ENCODE data around the gene MYRF.

MYRF gene

DNA sequence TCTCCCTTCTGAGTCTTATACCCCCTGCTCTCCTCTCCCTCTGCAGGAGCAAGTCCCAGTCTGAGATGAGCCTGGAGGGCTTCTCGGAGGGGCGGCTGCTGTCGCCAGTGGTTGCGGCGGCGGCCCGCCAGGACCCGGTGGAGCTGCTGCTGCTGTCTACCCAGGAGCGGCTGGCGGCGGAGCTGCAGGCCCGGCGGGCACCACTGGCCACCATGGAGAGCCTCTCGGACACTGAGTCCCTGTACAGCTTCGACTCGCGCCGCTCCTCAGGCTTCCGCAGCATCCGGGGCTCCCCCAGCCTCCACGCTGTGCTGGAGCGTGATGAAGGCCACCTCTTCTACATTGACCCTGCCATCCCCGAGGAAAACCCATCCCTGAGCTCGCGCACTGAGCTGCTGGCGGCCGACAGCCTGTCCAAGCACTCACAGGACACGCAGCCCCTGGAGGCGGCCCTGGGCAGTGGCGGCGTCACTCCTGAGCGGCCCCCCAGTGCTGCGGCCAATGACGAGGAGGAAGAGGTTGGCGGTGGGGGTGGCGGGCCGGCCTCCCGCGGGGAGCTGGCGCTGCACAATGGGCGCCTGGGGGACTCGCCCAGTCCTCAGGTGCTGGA, 8.8 kb upstream of the MYRF start:
- H3K36me3 ChIP-seq (ENCODE audit: control insufficient read depth in 1 of 2, insufficient read depth in 2 of 2, low read length in 2 of 2) = peaks cover 3 to 34% of the 10 kb centered on the region in 2 donors
- no peak overlapping the region for H3K27ac ChIP-seq (ENCODE audit: low read length)
- no peaks in the 10 kb centered on the region for H3K27me3 ChIP-seq (ENCODE audit: low read depth, low read length)
- H3K9me3 ChIP-seq (ENCODE audit: control insufficient read depth in 1 of 2, low read length in 2 of 2) = no peaks in the 10 kb centered on the region
- H3K4me3 ChIP-seq (ENCODE audit: low read depth in 1 of 2, low read length in 2 of 2) = no peak overlapping the region
- H3K4me1 ChIP-seq (ENCODE audit: control insufficient read depth in 1 of 2, insufficient read depth in 2 of 2, low read length in 2 of 2) = no peaks in the 10 kb centered on the region

GRCh38 chr11:61744181-61744580, 8.3 kb upstream of the MYRF start:
- Histone ChIP-seq H3K27ac (ENCODE audit: low read length) (no peak overlapping the region), H3K27me3 (ENCODE audit: low read depth, low read length) (no peaks in the 10 kb centered on the region), H3K4me3 (ENCODE audit: low read depth in 1 of 2, low read length in 2 of 2) (no peak overlapping the region), H3K9me3 (ENCODE audit: control insufficient read depth in 1 of 2, low read length in 2 of 2) (no peaks in the 10 kb centered on the region), H3K36me3 (ENCODE audit: control insufficient read depth in 1 of 2, insufficient read depth in 2 of 2, low read length in 2 of 2) (peaks cover 3 to 29% of the 10 kb centered on the region in 2 donors), H3K4me1 (ENCODE audit: control insufficient read depth in 1 of 2, insufficient read depth in 2 of 2, low read length in 2 of 2) (no peaks in the 10 kb centered on the region)

GRCh38 chr11:61744609-61745156, 7.8 kb upstream of the MYRF start:
- Histone ChIP-seq H3K4me1 (ENCODE audit: control insufficient read depth in 1 of 2, insufficient read depth in 2 of 2, low read length in 2 of 2) (no peaks in the 10 kb centered on the region), H3K4me3 (ENCODE audit: low read depth in 1 of 2, low read length in 2 of 2) (no peak overlapping the region), H3K36me3 (ENCODE audit: control insufficient read depth in 1 of 2, insufficient read depth in 2 of 2, low read length in 2 of 2) (peaks cover 3 to 24% of the 10 kb centered on the region in 2 donors), H3K27me3 (ENCODE audit: low read depth, low read length) (no peaks in the 10 kb centered on the region), H3K9me3 (ENCODE audit: control insufficient read depth in 1 of 2, low read length in 2 of 2) (no peaks in the 10 kb centered on the region), H3K27ac (ENCODE audit: low read length) (no peak overlapping the region)

- Histone ChIP-seq H3K4me3 (ENCODE audit: low read depth in 1 of 2, low read length in 2 of 2) (no peak overlapping the region), H3K9me3 (ENCODE audit: control insufficient read depth in 1 of 2, low read length in 2 of 2) (no peaks in the 10 kb centered on the region), H3K36me3 (ENCODE audit: control insufficient read depth in 1 of 2, insufficient read depth in 2 of 2, low read length in 2 of 2) (peaks cover 0 to 14% of the 10 kb centered on the region in 2 donors), H3K27ac (ENCODE audit: low read length) (no peak overlapping the region), H3K27me3 (ENCODE audit: low read depth, low read length) (no peaks in the 10 kb centered on the region), H3K4me1 (ENCODE audit: control insufficient read depth in 1 of 2, insufficient read depth in 2 of 2, low read length in 2 of 2) (no peaks in the 10 kb centered on the region)
Observed at GRCh38 chr11:61745781-61746441, 6.5 kb upstream of the MYRF start.

- no peaks in the 10 kb centered on the region for H3K9me3 ChIP-seq (ENCODE audit: control insufficient read depth in 1 of 2, low read length in 2 of 2)
Observed at GRCh38 chr11:61746442-61747191, 5.8 kb upstream of the MYRF start.

DNA sequence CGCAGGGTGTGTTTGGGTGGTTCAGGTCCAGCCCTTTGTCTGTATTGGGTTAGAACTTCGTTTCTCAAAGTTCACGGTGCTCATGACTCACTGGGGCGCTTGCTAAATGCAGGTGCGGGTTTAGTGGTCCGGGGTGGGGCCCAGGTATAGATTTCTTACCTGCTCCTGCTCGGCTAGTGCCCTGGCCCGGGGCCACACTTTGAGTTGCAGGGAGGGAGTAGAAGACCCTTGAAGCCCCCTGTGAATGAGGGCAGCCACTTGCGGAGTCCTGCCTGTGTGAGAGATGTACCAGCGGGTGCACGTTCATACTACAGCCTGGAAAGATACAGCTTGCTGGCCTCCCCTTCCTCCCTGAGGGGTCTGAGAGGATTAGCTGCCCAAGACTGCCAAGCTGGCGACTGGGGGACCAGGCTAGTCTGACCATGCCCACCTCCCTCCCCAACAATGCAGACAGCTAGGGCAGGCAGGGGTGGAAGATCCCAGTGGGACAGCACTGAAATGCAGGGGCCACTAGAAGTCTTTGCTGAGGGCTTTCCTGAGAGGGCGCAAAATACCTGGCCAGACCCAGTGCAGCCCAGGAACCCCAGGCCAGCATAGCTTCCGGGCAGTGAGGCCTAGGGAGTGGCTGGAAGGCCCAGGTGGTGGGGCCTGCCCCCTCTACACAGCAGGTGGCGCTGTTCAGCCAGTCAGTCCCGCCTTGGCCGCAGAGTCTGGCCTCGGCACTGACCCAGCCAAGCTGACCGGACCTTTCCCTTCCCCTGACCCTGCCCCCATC, 5.1 kb upstream of the MYRF start:
- peaks cover 0 to 3% of the 10 kb centered on the region in 2 donors for H3K4me1 ChIP-seq (ENCODE audit: control insufficient read depth in 1 of 2, insufficient read depth in 2 of 2, low read length in 2 of 2)
- H3K9me3 ChIP-seq (ENCODE audit: control insufficient read depth in 1 of 2, low read length in 2 of 2) = no peaks in the 10 kb centered on the region
- no peak overlapping the region for H3K4me3 ChIP-seq (ENCODE audit: low read depth in 1 of 2, low read length in 2 of 2)
- H3K27me3 ChIP-seq (ENCODE audit: low read depth, low read length) = no peaks in the 10 kb centered on the region
- no peak overlapping the region for H3K27ac ChIP-seq (ENCODE audit: low read length)
- H3K36me3 ChIP-seq (ENCODE audit: control insufficient read depth in 1 of 2, insufficient read depth in 2 of 2, low read length in 2 of 2) = peaks cover 0 to 10% of the 10 kb centered on the region in 2 donors

More at GRCh38 chr11:61746442-61747191, 5.8 kb upstream of the MYRF start:
- Histone ChIP-seq H3K27me3 (ENCODE audit: low read depth, low read length) (no peaks in the 10 kb centered on the region), H3K36me3 (ENCODE audit: control insufficient read depth in 1 of 2, insufficient read depth in 2 of 2, low read length in 2 of 2) (peaks cover 0 to 10% of the 10 kb centered on the region in 2 donors), H3K27ac (ENCODE audit: low read length) (no peak overlapping the region), H3K4me3 (ENCODE audit: low read depth in 1 of 2, low read length in 2 of 2) (no peak overlapping the region), H3K4me1 (ENCODE audit: control insufficient read depth in 1 of 2, insufficient read depth in 2 of 2, low read length in 2 of 2) (no peaks in the 10 kb centered on the region)

DNA sequence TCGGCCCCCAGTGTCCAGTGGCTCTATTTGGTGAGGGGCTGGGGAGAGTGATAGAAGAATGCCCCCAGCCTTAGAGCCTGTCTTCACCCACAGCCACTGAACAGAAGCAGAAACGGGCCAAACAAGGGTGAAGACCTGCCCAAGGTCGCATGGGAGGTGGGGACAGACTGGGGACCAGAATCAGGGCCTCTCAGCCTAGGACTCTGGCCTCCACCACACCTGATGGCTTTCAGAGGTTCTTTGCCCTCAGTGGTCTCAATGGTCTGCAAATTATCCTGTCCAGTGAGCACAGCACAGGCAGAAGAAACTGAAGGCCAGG, 4.5 kb upstream of the MYRF start:
- Histone ChIP-seq H3K4me1 (ENCODE audit: control insufficient read depth in 1 of 2, insufficient read depth in 2 of 2, low read length in 2 of 2) (peaks cover 3% of the 10 kb centered on the region in 2 donors), H3K27me3 (ENCODE audit: low read depth, low read length) (no peaks in the 10 kb centered on the region), H3K4me3 (ENCODE audit: low read depth in 1 of 2, low read length in 2 of 2) (no peak overlapping the region), H3K27ac (ENCODE audit: low read length) (no peak overlapping the region), H3K36me3 (ENCODE audit: control insufficient read depth in 1 of 2, insufficient read depth in 2 of 2, low read length in 2 of 2) (peaks cover 0 to 7% of the 10 kb centered on the region in 2 donors), H3K9me3 (ENCODE audit: control insufficient read depth in 1 of 2, low read length in 2 of 2) (no peaks in the 10 kb centered on the region)

GRCh38 chr11:61749591-61750217, 2.7 kb upstream of the MYRF start:
- no peaks in the 10 kb centered on the region for H3K27me3 ChIP-seq (ENCODE audit: low read depth, low read length)
- no peak overlapping the region for H3K27ac ChIP-seq (ENCODE audit: low read length)
- peaks cover 3 to 5% of the 10 kb centered on the region in 2 donors for H3K4me1 ChIP-seq (ENCODE audit: control insufficient read depth in 1 of 2, insufficient read depth in 2 of 2, low read length in 2 of 2)
- H3K9me3 ChIP-seq (ENCODE audit: control insufficient read depth in 1 of 2, low read length in 2 of 2) = no peaks in the 10 kb centered on the region
- no peaks in the 10 kb centered on the region for H3K36me3 ChIP-seq (ENCODE audit: control insufficient read depth in 1 of 2, insufficient read depth in 2 of 2, low read length in 2 of 2)
- no peak overlapping the region for H3K4me3 ChIP-seq (ENCODE audit: low read depth in 1 of 2, low read length in 2 of 2)

DNA sequence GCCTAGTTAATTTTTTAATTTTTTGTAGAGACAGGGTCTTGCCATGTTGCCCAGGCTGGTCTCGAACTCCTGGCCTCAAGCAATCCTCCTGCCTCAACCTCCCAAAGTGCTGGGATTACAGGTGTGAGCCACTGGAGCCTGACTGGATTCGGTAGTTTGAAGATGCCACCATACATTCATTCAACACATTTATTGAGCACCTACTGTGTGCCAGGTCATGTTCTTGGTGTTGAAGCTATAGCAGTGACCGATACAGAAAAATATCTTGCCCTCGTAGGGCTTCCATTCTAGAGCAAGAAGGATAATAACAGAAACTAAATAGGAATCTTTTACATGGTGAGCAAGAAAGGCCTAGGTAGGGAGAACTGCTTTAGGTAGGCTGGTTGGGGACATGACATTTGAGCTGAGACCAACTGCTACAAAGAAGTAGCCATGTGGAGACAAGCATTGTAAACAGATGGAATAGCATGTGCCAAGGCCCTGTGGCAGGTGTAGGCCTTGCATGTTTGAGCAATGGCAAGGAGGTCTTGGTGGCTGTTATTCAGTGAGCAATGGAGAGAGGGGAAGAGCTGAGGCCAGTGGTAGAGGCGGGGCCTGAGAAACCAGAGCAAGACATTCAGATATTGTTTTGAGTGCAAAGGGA, 1.7 kb upstream of the MYRF start:
- Histone ChIP-seq H3K27ac (ENCODE audit: low read length) (no peak overlapping the region), H3K36me3 (ENCODE audit: control insufficient read depth in 1 of 2, insufficient read depth in 2 of 2, low read length in 2 of 2) (no peaks in the 10 kb centered on the region), H3K4me1 (ENCODE audit: control insufficient read depth in 1 of 2, insufficient read depth in 2 of 2, low read length in 2 of 2) (peaks cover 3 to 5% of the 10 kb centered on the region in 2 donors)

GRCh38 chr11:61751384-61751783, 1.1 kb upstream of the MYRF start:
- H3K9me3 ChIP-seq (ENCODE audit: control insufficient read depth in 1 of 2, low read length in 2 of 2) = no peaks in the 10 kb centered on the region
- H3K4me3 ChIP-seq (ENCODE audit: low read depth in 1 of 2, low read length in 2 of 2) = no peak overlapping the region
- no peak overlapping the region for H3K27ac ChIP-seq (ENCODE audit: low read length)

More for the DNA sequence above, 1.7 kb upstream of the MYRF start:
- H3K9me3 ChIP-seq (ENCODE audit: control insufficient read depth in 1 of 2, low read length in 2 of 2) = no peaks in the 10 kb centered on the region
- H3K27me3 ChIP-seq (ENCODE audit: low read depth, low read length) = no peaks in the 10 kb centered on the region
- no peak overlapping the region for H3K4me3 ChIP-seq (ENCODE audit: low read depth in 1 of 2, low read length in 2 of 2)

More at GRCh38 chr11:61751384-61751783, 1.1 kb upstream of the MYRF start:
- H3K4me1 ChIP-seq (ENCODE audit: control insufficient read depth in 1 of 2, insufficient read depth in 2 of 2, low read length in 2 of 2) = peaks cover 3 to 5% of the 10 kb centered on the region in 2 donors
- H3K36me3 ChIP-seq (ENCODE audit: control insufficient read depth in 1 of 2, insufficient read depth in 2 of 2, low read length in 2 of 2) = no peaks in the 10 kb centered on the region
- H3K27me3 ChIP-seq (ENCODE audit: low read depth, low read length) = no peaks in the 10 kb centered on the region
